HEK293T (cell line): ENCODE data around the gene TCF3.

ENCODE experiments used
- ARNT ChIP-seq: fragments of 450-650 bp; IDR thresholded peaks from 2 replicates; pipeline ENCODE4 v1.6.1; 2017; ENCODE audit warnings: mild to moderate bottlenecking
- BHLHE40 ChIP-seq: fragments of 450-650 bp; IDR thresholded peaks from 2 replicates; pipeline ENCODE4 v1.6.1; 2016; ENCODE audit warnings: mild to moderate bottlenecking, moderate library complexity, borderline replicate concordance
- CTBP1 ChIP-seq: fragments of 450-650 bp; IDR thresholded peaks from 2 replicates; pipeline ENCODE4 v1.6.1; 2016; ENCODE audit warnings: borderline replicate concordance
- ELF4 ChIP-seq: fragments of 450-650 bp; IDR thresholded peaks from 2 replicates; pipeline ENCODE4 v1.6.1; 2017; ENCODE audit warnings: antibody characterized with exemption
- FOXA1 ChIP-seq: fragments of 450-650 bp; IDR thresholded peaks from 2 replicates; pipeline ENCODE4 v1.6.1; 2016; ENCODE audit warnings: mild to moderate bottlenecking
- FOXK2 ChIP-seq: fragments of 450-650 bp; IDR thresholded peaks from 2 replicates; pipeline ENCODE4 v1.6.1; 2016; ENCODE audit warnings: mild to moderate bottlenecking
- FOXM1 ChIP-seq: fragments of 450-650 bp; IDR thresholded peaks from 2 replicates; pipeline ENCODE4 v1.6.1; 2017; ENCODE audit warnings: mild to moderate bottlenecking, borderline replicate concordance
- HDGF ChIP-seq: fragments of 450-650 bp; IDR thresholded peaks from 2 replicates; pipeline ENCODE4 v1.6.1; 2017; ENCODE audit warnings: antibody characterized with exemption, borderline replicate concordance
- LEF1 ChIP-seq: fragments of 450-650 bp; IDR thresholded peaks from 2 replicates; pipeline ENCODE4 v1.6.1; 2017; ENCODE audit warnings: mild to moderate bottlenecking, borderline replicate concordance
- SP1 ChIP-seq: fragments of 450-650 bp; IDR thresholded peaks from 2 replicates; pipeline ENCODE4 v1.6.1; 2017
- TARDBP ChIP-seq: fragments of 450-650 bp; IDR thresholded peaks from 2 replicates; pipeline ENCODE4 v1.6.1; 2016

DNA sequence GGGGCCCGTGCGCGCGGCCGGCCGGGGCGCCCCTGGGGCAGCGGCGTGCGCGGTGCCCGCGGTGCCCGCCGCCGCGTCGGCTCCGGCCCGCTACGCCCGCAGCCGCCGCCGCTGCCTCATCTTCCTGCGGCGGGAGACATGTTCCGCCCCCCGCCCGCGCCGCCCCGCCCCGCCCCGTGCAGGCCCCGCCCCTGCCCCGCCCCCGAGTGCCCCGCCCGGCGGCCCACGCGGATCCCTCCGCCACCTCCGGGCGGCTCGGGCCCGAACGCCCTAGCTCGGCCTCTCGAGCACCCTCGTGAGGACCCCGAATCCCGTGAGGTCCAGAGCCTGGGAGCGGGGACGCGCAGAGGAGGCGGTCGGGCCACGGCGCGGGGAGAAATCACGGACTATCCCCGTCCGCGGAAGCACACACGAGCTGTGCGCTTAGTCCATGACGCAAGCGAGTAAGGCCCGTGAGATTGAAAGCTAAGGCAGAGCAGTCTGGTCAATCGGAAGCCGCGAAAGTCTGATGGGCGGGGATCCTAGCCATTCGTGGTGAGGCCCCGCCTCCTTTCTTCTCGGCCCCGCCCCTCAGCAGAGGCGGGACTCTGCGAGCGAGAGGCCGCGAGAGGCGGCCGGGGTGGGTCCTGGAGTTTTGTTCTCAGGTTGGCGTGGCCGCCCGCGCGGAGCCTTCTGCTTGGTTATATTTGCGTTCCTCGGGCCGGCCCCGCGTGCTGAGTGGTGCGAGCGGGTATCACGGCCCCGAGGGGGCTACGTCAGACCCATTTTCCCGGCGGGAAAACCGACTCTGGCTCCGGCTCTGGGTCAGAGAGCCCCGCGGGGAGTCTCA lies at the start of gene TCF3:
- TF ChIP-seq FOXM1, result no peak; the same call in none of the 2 replicates
- peak; percentile 49; the same call in 1 of the 2 replicates for TF ChIP-seq ARNT
- TF ChIP-seq LEF1, result peak; percentile 83; the same call in 1 of the 2 replicates
- TF ChIP-seq TARDBP, result peak; percentile 93
- TF ChIP-seq HDGF, result no peak
- TF ChIP-seq BHLHE40, result no peak
- TF ChIP-seq FOXA1, result no peak
- TF ChIP-seq CTBP1, result no peak
- no peak for TF ChIP-seq ELF4
- no peak for TF ChIP-seq FOXK2
- peak; percentile 99 for TF ChIP-seq SP1
